Osteocyte (in vitro differentiated cells): ENCODE results near the gene LARP4B. TPM values are rescaled to one million over a fixed set of nuclear protein-coding genes. Genes with fewer than 3 reads are reported as not detected.

ENCODE experiments used
- DNase-seq: peaks from one replicate; pipeline ENCODE4 v3.0.0; 2021; ENCODE audit warnings: mixed read lengths; ENCODE audit not compliant: unreplicated experiment; ENCODE audit errors: extremely low spot score
- H3K27ac Mint-ChIP-seq: one replicate; pipeline ENCODE4 v1.8.0; 2021; ENCODE audit warnings: mild to moderate bottlenecking, mixed read lengths; ENCODE audit not compliant: unreplicated experiment
- H3K27me3 Mint-ChIP-seq: one replicate; pipeline ENCODE4 v1.8.0; 2021; ENCODE audit warnings: mixed read lengths; ENCODE audit not compliant: unreplicated experiment
- H3K36me3 Mint-ChIP-seq: one replicate; pipeline ENCODE4 v1.8.0; 2021; ENCODE audit warnings: mixed read lengths; ENCODE audit not compliant: unreplicated experiment
- H3K4me1 Mint-ChIP-seq: one replicate; pipeline ENCODE4 v1.8.0; 2021; ENCODE audit warnings: mixed read lengths; ENCODE audit not compliant: unreplicated experiment
- H3K4me3 Mint-ChIP-seq: one replicate; pipeline ENCODE4 v1.8.0; 2021; ENCODE audit warnings: mild to moderate bottlenecking, moderate library complexity, mixed read lengths; ENCODE audit not compliant: unreplicated experiment
- H3K9me3 Mint-ChIP-seq: one replicate; pipeline ENCODE4 v1.8.0; 2021; ENCODE audit warnings: mixed read lengths; ENCODE audit not compliant: unreplicated experiment
- CTCF ChIP-seq: fragments of 200-600 bp; sonication (generic); IDR thresholded peaks from 2 replicates; pipeline ENCODE4 v1.5.0; 2021; ENCODE audit warnings: antibody characterized with exemption, mild to moderate bottlenecking, moderate library complexity
- total RNA-seq: library from RNA; stranded (reverse); gene quantifications from 2 replicates; pipeline ENCODE4 v1.2.1, GENCODE V29; 2021

Gene LARP4B
- total RNA-seq, 1 donor from 2014 or later = 79.6 TPM

GRCh38 chr10:927131-927530 is 4.4 kb downstream of the LARP4B start:
- H3K27me3 Mint-ChIP-seq = no peaks in the 10 kb centered on the region
- H3K27ac Mint-ChIP-seq = peak overlapping the region; percentile 31
- H3K4me3 Mint-ChIP-seq = no peak overlapping the region

GRCh38 chr10:926075-926698 is 5.3 kb downstream of the LARP4B start:
- Mint-ChIP-seq H3K27me3 (no peaks in the 10 kb centered on the region), H3K9me3 (no peaks in the 10 kb centered on the region), H3K27ac (no peak overlapping the region), H3K4me1 (peaks cover 51% of the 10 kb centered on the region), H3K4me3 (no peak overlapping the region), H3K36me3 (no peaks in the 10 kb centered on the region)
- TF ChIP-seq CTCF = no peak
- no peak for DNase-seq

More at GRCh38 chr10:927131-927530, 4.4 kb downstream of the LARP4B start:
- no peaks in the 10 kb centered on the region for H3K9me3 Mint-ChIP-seq
- TF ChIP-seq CTCF = no peak
- no peak for DNase-seq
- H3K36me3 Mint-ChIP-seq = no peaks in the 10 kb centered on the region
- peaks cover 43% of the 10 kb centered on the region for H3K4me1 Mint-ChIP-seq

GRCh38 chr10:924524-924859 is 7.0 kb downstream of the LARP4B start:
- Mint-ChIP-seq H3K27ac (no peak overlapping the region), H3K4me3 (no peak overlapping the region), H3K4me1 (peaks cover 42% of the 10 kb centered on the region), H3K27me3 (no peaks in the 10 kb centered on the region), H3K36me3 (no peaks in the 10 kb centered on the region), H3K9me3 (no peaks in the 10 kb centered on the region)
- no peak for DNase-seq
- TF ChIP-seq CTCF = no peak

GRCh38 chr10:923844-924523 is 7.5 kb downstream of the LARP4B start:
- no peak for TF ChIP-seq CTCF
- Mint-ChIP-seq H3K4me1 (peaks cover 37% of the 10 kb centered on the region), H3K27me3 (no peaks in the 10 kb centered on the region), H3K36me3 (no peaks in the 10 kb centered on the region), H3K4me3 (no peak overlapping the region), H3K27ac (no peak overlapping the region), H3K9me3 (no peaks in the 10 kb centered on the region)
- DNase-seq = no peak

GRCh38 chr10:921471-922414 is 9.8 kb downstream of the LARP4B start:
- Mint-ChIP-seq H3K27me3 (no peaks in the 10 kb centered on the region), H3K9me3 (no peaks in the 10 kb centered on the region), H3K4me3 (no peak overlapping the region), H3K27ac (peak overlapping the region; percentile 29), H3K4me1 (peaks cover 30% of the 10 kb centered on the region), H3K36me3 (no peaks in the 10 kb centered on the region)
- DNase-seq = peak; percentile 11
- TF ChIP-seq CTCF = no peak
